ENCODE results near the gene RNF175.

Gene RNF175

GRCh38 chr4:153679486-153679885 is 80.3 kb downstream of the RNF175 start:
- Histone ChIP-seq H3K9ac (ENCODE audit: low read length) (no peak overlapping the region), H3K4me3 (ENCODE audit: insufficient read depth, low read length, poor library complexity, severe bottlenecking) (no peak overlapping the region), H3K36me3 (ENCODE audit: low read length) (no peaks in the 10 kb centered on the region), H3K79me2 (ENCODE audit: insufficient read depth, low read length) (no peaks in the 10 kb centered on the region), H3K27ac (ENCODE audit: low read depth, low read length) (no peak overlapping the region), H3K4me2 (ENCODE audit: low read depth, low read length, poor library complexity, severe bottlenecking) (no peak overlapping the region), H3K27me3 (ENCODE audit: low read length) (no peaks in the 10 kb centered on the region), H2AFZ (ENCODE audit: low read depth, low read length, severe bottlenecking) (no peak overlapping the region), H3K9me2 (replicated peaks; ENCODE audit: insufficient read depth, low read length) (no peaks in the 10 kb centered on the region), H4K20me1 (ENCODE audit: low read depth, low read length) (no peaks in the 10 kb centered on the region), H3K9me3 (ENCODE audit: insufficient read depth, low read length) (no peaks in the 10 kb centered on the region), H3F3A (ENCODE audit: insufficient read depth) (no peaks in the 10 kb centered on the region)
- TF ChIP-seq CTCF (IDR thresholded peaks at IDR 0.05; ENCODE audit: insufficient read depth, low read length, poor library complexity, severe bottlenecking) (no peak), EZH2phosphoT487 (conservative IDR thresholded peaks at IDR 0.05; ENCODE audit: low read length) (no peak)

GRCh38 chr4:153676984-153677383 is 82.8 kb downstream of the RNF175 start:
- TF ChIP-seq EZH2phosphoT487 (conservative IDR thresholded peaks at IDR 0.05; ENCODE audit: low read length) (no peak), CTCF (IDR thresholded peaks at IDR 0.05; ENCODE audit: insufficient read depth, low read length, poor library complexity, severe bottlenecking) (no peak)
- H3K9me3 ChIP-seq (ENCODE audit: insufficient read depth, low read length): no peaks in the 10 kb centered on the region
- H3K4me2 ChIP-seq (ENCODE audit: low read depth, low read length, poor library complexity, severe bottlenecking): no peak overlapping the region
- no peak overlapping the region for H2AFZ ChIP-seq (ENCODE audit: low read depth, low read length, severe bottlenecking)
- no peaks in the 10 kb centered on the region for H3K27me3 ChIP-seq (ENCODE audit: low read length)
- H3F3A ChIP-seq (ENCODE audit: insufficient read depth): no peaks in the 10 kb centered on the region
- H3K9me2 ChIP-seq (replicated peaks; ENCODE audit: insufficient read depth, low read length): no peaks in the 10 kb centered on the region
- H3K79me2 ChIP-seq (ENCODE audit: insufficient read depth, low read length): no peaks in the 10 kb centered on the region
- no peak overlapping the region for H3K9ac ChIP-seq (ENCODE audit: low read length)
- H3K27ac ChIP-seq (ENCODE audit: low read depth, low read length): no peak overlapping the region
- no peaks in the 10 kb centered on the region for H4K20me1 ChIP-seq (ENCODE audit: low read depth, low read length)
- H3K36me3 ChIP-seq (ENCODE audit: low read length): no peaks in the 10 kb centered on the region
- no peak overlapping the region for H3K4me3 ChIP-seq (ENCODE audit: insufficient read depth, low read length, poor library complexity, severe bottlenecking)

- TF ChIP-seq CTCF (IDR thresholded peaks at IDR 0.05; ENCODE audit: insufficient read depth, low read length, poor library complexity, severe bottlenecking): no peak
- TF ChIP-seq EZH2phosphoT487 (conservative IDR thresholded peaks at IDR 0.05; ENCODE audit: low read length): no peak
- no peak overlapping the region for H3K4me2 ChIP-seq (ENCODE audit: low read depth, low read length, poor library complexity, severe bottlenecking)
- H3K9me2 ChIP-seq (replicated peaks; ENCODE audit: insufficient read depth, low read length): no peaks in the 10 kb centered on the region
- no peak overlapping the region for H3K27ac ChIP-seq (ENCODE audit: low read depth, low read length)
- H3K9ac ChIP-seq (ENCODE audit: low read length): no peak overlapping the region
- H3K36me3 ChIP-seq (ENCODE audit: low read length): no peaks in the 10 kb centered on the region
- H3K9me3 ChIP-seq (ENCODE audit: insufficient read depth, low read length): no peaks in the 10 kb centered on the region
- H4K20me1 ChIP-seq (ENCODE audit: low read depth, low read length): no peaks in the 10 kb centered on the region
- no peaks in the 10 kb centered on the region for H3K27me3 ChIP-seq (ENCODE audit: low read length)
- H3K79me2 ChIP-seq (ENCODE audit: insufficient read depth, low read length): no peaks in the 10 kb centered on the region
- H2AFZ ChIP-seq (ENCODE audit: low read depth, low read length, severe bottlenecking): no peak overlapping the region
- no peaks in the 10 kb centered on the region for H3F3A ChIP-seq (ENCODE audit: insufficient read depth)
- no peak overlapping the region for H3K4me3 ChIP-seq (ENCODE audit: insufficient read depth, low read length, poor library complexity, severe bottlenecking)
These were observed 83.3 kb downstream of the RNF175 start for GRCh38 chr4:153676486-153676885.

Data from SU-DHL-6 (cell line).